HG02943 (cell line): Measurements from ENCODE around the gene DOCK3.
"Not testable (repeated sequence)": the region's sequence is repeated elsewhere in the genome, so short reads cannot be mapped to it uniquely, and the experiment has no call there.

ENCODE experiments used
- ATAC-seq: cut with Tn5 transposase; IDR thresholded peaks from one replicate; pipeline ENCODE4 v1.9.1; 2021; ENCODE audit warnings: mild to moderate bottlenecking, low read depth, moderate library complexity; ENCODE audit not compliant: unreplicated experiment

The DOCK3 gene

DNA sequence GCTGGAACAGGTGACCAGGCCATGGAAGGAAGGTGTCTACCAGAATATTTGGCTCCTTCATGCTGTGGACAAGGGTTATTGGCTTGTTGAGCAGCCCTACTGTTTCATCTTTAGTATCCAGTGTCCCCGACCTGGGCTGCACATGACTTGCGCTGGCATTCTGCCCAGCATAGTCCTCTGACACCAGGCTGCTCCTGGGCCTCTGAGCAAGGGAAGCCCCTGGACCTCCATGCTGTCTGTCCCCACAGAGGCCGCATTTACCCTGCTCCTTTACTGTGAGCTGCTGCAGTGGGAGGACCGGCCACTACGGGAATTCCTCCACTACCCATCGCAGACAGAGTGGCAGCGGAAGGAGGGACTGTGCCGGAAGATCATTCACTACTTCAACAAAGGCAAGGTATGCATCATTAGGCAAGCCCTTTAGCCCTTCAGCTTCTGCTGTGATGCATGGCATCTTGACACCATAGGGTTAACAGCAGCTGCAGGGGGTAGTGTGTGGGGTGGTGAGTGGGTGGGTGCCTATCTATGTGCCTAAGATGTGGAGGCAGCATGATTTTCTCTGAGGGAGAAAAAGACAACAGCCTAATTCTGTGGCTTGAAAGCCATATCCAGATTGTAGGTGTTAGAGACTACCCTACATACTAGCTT is 666.4 kb downstream of the DOCK3 start:
- ATAC-seq, result no peak

DNA sequence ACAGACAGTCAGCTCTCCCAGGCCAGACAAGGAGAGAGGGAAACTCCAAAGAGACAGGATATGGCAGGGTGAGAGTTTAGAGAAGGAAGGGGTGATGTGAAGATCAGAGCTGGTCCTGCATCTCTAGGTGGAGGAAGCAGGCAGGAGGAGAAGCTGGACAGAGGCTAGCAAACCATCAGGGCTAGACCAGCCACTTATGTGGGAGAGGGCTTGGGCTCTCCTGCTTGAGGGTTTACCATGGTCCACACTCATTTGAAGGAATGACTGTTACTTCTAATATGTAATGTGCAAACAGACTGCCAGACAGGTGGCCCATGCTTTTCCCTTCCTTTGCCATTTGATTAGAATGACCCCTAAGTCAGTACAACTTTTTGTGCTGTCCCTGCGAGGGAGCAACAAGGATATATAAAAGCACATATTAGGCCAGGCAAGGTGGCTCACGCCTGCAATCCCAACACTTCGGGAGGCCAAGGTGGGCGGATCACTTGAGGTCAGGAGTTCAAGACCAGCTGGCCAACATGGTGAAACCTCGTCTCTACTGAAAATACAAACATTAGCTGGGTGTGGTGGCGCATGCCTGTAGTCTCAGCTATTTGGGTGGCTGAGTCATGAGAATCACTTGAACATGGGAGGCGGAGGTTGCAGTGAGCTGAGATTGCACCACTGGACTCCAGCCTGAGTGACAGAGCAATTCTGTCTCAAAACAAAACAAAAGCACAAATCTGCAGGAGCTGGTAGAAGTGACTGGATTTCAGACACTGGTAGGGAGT is 669.4 kb downstream of the DOCK3 start:
- no peak for ATAC-seq

GRCh38 chr3:51350751-51351150 is 676.0 kb downstream of the DOCK3 start:
- ATAC-seq, result no peak

GRCh38 chr3:51353131-51353530 is 678.4 kb downstream of the DOCK3 start:
- ATAC-seq, result no peak

DNA sequence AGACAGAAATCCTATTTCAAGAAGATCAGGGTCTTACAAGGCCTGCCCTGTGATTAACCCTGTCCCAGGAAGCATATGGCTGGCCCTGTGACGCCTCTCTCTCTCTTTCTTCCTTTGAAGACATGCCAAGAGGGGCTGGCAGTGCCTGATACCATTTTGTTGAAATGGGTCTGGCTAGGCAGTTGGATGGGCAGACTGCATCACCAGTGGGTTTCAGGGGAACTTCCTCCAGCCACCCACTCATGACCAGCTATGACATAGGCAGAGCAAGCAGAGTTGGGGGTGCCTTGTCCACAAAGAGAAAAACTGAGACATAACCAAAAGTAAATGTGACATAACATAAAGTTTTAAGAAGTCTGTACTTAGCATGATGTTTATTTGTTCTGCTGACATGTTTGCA is 679.0 kb downstream of the DOCK3 start:
- ATAC-seq, result no peak

- ATAC-seq, result no peak
These were observed 679.4 kb downstream of the DOCK3 start for GRCh38 chr3:51354172-51354571.

DNA sequence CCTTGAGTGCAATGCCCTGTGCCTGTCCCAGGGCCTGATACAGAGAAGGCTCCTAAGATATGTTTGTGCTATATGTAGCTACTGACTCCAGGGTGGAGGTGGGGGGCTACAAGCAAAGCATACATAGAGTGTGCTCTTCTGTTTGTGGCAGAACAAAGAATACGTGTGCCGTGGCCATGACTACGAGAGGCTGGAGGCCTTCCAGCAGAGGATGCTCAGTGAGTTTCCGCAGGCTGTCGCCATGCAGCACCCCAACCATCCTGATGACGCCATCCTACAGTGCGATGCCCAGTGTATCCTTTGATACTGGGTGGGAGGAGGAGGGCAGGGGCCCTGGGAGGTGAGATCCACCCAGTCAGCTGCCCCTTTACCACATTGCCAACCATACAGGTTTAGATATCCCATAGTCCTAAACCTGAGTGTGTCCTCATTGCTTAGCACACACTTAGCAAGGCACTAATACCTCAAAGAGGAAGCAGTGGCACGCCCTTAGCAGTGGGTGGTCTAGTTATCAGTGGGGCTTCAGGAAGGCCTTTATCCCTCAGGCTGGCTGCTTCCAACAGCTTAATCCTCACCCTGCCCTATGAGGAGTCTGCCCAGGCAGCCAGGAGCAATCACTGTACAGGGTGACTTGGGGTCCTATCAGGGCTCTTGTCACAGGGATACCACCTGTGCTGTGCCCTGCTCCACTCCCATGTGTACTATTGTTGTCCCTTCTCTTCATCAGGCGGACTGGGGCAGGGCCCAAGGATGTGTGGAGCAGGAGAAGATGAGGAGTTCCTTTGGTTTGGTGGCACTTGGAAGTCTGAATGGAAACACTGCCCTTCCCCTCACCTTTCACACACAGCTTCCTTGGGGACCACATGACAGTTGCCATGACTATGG is 680.2 kb downstream of the DOCK3 start:
- no peak for ATAC-seq

DNA sequence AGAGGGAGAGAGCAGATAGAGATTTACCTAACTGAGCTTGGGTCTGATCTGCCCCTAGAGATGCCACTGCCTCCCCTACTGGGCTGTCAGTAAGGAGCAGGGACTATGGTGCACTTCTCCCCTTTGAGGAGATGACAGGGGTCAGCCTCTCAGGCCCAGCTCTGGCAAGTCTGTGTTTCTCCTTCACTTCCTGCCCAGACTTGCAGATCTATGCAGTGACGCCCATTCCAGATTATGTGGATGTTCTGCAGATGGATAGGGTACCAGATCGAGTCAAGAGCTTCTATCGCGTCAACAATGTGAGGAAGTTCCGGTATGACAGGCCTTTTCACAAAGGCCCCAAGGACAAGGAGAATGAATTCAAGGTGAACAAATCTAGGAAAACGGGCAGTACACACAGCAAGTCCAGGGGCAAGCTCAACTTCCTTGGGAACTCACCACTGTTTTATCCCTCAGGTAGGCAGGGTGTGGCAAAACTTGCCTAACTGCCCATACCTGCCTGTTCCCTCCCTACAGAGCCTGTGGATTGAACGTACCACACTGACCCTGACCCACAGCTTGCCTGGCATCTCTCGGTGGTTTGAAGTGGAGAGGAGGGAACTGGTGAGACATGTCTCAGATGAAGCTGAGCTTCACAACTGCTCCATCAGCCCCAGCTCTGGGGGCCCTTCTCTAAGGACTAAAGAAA is 681.3 kb downstream of the DOCK3 start:
- ATAC-seq, result no peak

GRCh38 chr3:51357856-51358255 is 683.1 kb downstream of the DOCK3 start:
- no peak for ATAC-seq

DNA sequence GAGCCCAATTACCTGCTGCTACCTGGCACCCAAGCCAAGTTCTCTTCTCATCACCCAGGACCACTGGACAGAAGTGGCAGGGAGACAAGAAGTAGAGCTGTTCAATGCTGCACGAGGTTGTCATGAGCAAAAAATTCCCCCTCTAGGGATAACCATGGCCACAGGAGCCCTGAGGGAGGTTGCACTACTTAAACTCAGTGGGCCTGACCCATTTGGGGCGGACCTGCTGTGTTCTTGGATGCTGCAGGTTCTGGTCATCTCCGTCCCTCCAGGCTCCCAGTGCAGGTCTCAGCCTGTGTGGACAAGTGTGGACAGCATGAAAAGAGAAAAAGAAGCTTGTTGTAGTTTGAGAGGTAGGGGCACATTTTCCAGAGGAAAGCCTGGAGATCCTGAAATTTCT is 684.3 kb downstream of the DOCK3 start:
- no peak for ATAC-seq

GRCh38 chr3:51360806-51361205 is 686.1 kb downstream of the DOCK3 start:
- no peak for ATAC-seq

GRCh38 chr3:51361746-51362145 is 687.0 kb downstream of the DOCK3 start:
- no peak for ATAC-seq

- ATAC-seq, result no peak
These were observed 687.7 kb downstream of the DOCK3 start for GRCh38 chr3:51362476-51362875.

DNA sequence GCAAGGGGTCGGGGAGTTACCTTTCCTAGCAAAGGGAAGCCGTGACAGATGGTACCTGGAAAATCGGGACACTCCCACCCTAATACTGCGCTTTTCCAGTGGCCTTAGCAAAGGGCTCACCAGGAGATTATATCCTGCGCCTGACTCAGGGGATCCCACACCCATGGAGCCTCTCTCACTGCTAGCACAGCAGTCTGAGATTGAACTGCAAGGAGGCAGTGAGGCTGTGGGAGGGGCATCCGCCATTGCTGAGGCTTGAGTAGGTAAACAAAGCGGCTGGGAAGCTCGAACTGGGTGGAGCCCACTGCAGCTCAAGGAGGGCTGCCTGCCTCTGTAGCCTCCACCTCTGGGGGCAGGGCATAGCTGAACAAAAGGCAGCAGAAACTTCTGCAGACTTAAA is 693.5 kb downstream of the DOCK3 start:
- ATAC-seq, result not testable (repeated sequence)

DNA sequence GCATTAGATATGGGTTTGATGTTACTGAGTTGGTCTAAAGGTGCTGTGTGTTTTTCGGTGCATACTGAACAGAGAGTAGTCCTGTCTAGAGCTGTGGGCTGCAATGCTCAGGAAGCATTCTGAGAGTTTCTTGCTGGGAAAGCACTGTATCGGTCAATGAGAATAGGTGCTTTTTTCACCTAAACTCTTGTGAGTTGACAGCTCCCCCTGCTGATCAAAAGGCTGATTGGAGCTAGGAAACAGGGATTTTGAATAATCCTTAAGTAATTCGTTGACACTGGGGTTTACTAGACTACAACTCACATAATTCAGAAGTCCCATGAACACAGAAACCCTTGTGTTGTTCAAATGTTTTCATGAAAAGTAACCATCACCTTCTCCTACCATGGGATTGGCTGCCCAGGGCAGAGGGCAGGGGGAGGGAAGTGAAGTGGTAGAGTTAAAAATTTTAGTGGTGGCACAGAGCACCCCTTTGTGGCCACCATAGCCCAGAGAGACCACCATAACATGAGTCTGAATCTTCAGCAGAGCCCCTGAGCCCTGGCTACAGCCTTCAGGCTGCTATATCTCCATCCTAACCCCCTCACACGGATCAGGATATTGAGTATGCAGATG is 697.3 kb downstream of the DOCK3 start:
- ATAC-seq, result no peak

- ATAC-seq, result no peak
These were observed 699.1 kb downstream of the DOCK3 start for GRCh38 chr3:51373658-51374421.

- no peak for ATAC-seq
These were observed 699.7 kb downstream of the DOCK3 start for GRCh38 chr3:51374456-51374855.

GRCh38 chr3:51375136-51375535 is 700.4 kb downstream of the DOCK3 start:
- no peak for ATAC-seq

DNA sequence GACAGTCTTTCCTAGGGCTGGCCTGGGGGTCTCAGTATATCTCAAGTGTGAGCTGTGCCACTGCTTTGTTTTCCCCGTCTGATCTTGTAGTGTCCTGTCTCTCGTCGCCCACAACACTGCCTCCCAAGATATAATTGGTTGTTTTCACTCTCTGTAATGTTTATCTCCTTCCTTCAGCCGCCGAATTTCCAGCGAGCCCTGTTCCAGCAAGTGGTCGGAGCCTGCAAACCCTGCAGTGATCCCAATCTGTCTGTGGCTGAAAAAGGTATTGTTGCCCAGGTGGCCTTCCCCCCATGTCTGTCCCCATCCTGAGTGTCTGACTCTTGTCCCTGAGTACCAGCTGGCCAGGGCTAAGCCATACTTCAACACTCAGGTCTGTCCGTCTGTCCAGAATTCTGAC is 700.8 kb downstream of the DOCK3 start:
- ATAC-seq, result no peak

DNA sequence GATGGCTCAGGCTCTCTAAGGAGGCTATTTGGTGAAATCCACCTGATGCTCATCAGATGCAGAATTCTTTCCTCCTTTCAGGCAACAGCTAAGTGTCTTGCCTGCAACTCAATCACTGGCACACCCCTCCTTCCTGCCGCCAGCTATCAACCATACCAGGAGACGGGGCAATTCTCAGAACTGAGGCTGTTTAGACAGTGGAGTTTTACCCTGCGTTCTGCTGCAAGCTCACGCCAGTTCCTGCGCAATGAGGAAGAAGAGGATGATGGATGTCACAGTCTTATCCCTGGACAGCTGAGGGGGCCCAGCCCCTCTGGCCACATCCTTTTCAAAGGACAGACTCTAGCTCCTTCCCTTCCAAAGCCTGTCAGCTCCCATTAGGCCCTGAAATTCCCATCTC is 703.3 kb downstream of the DOCK3 start:
- ATAC-seq, result no peak
